Ovary (tissue), 9 donors: ENCODE measurements around the gene DIABLO. TPM values are rescaled to one million over a fixed set of nuclear protein-coding genes. Genes with fewer than 3 reads are reported as not detected.
"Not testable (repeated sequence)": the region's sequence is repeated elsewhere in the genome, so short reads cannot be mapped to it uniquely, and the experiment has no call there.

ENCODE experiments used
- DNase-seq, 5 donors: peaks; one replicate each; pipeline ENCODE4 v3.0.0-alpha.2; 2019 to 2020
- H3K27ac ChIP-seq, 2 donors: fragments of 200-600 bp; one replicate each; pipeline versions ENCODE4 v1.5.1 to v1.8.0; 2019 to 2022
- H3K27me3 ChIP-seq: fragments of 200-600 bp; one replicate; pipeline ENCODE4 v1.8.0; 2022
- H3K36me3 ChIP-seq: fragments of 200-600 bp; sonication (generic); one replicate; pipeline ENCODE4 v1.5.1; 2019
- H3K4me1 ChIP-seq: one replicate; pipeline ENCODE4 v1.8.1; 2013; ENCODE audit warnings: mild to moderate bottlenecking, moderate library complexity; ENCODE audit not compliant: insufficient read depth
- H3K4me3 ChIP-seq: fragments of 200-600 bp; sonication (generic); one replicate; pipeline ENCODE4 v1.5.1; 2017
- H3K9me3 ChIP-seq, 2 donors: fragments of 200-600 bp in 1 of 2; sonication (generic) in 1 of 2; one replicate each; pipeline versions ENCODE4 v1.5.1 to v1.8.1; 2013 to 2019; ENCODE audit warnings: mild to moderate bottlenecking in 1 of 2, moderate library complexity in 1 of 2
- CTCF ChIP-seq, 3 donors: fragments of 450-650 bp in 2 of 3; fragments of 200-600 bp in 1 of 3; IDR thresholded peaks; one replicate each; pipeline versions ENCODE4 v1.5.1 to v1.8.0; 2016 to 2022; ENCODE audit warnings: antibody characterized with exemption in 3 of 3, mild to moderate bottlenecking in 1 of 3
- EP300 ChIP-seq: sonication (generic); formaldehyde crosslinking; IDR thresholded peaks from one replicate; pipeline ENCODE4 v1.6.1; 2017; ENCODE audit warnings: antibody characterized with exemption
- POLR2A ChIP-seq: fragments of 450-650 bp; IDR thresholded peaks from one replicate; pipeline ENCODE4 v1.6.1; 2017; ENCODE audit warnings: antibody characterized with exemption, mild to moderate bottlenecking, moderate library complexity
- WGBS, 3 donors: extraction: QIAGEN DNeasy Blood & Tissue Kit in 1 of 3; methylation state at CpG; one replicate each; pipeline versions ENCODE4 v1.1.5 to v1.1.7; 2013 to 2017; 5-methylcytosine and 5-hydroxymethylcytosine counted together
- intact Hi-C, 4 donors: fragments of 100-400 bp; cut with DNase I; formaldehyde crosslinking; loops; one replicate each; pipeline versions ENCODE4 v1.11.0 to v1.15.1; 2022 to 2023
- polyA plus RNA-seq, 2 donors: library from polyadenylated mRNA; stranded (reverse); fragments of 200-250 nt in 1 of 2; fragments of 350-450 nt in 1 of 2; fragmentation: Illumina TruSeq in 1 of 2; extraction: RNeasy Lipid Tissue Mini Kit (QIAGEN cat#74804) in 1 of 2; gene quantifications; one replicate each; pipeline ENCODE4 v1.2.3, GENCODE V29; 2013 to 2014
- total RNA-seq, 7 donors: library from RNA; depleted of rRNA in 2 of 7; stranded (reverse); fragments of >200 nt in 2 of 7; fragmentation: NEBNext Ultra II Directional in 3 of 7; extraction: Animal tissue kit (Norgen Biotek cat#: 25700) in 3 of 7; gene quantifications; one replicate each; pipeline versions ENCODE4 v1.1.0 to v1.2.4, GENCODE V29; 2016 to 2023
- donor health status: DM: no; HTN: no; CAD: no; lungs with moderate emphysema.
- donor health status: DM: no; HTN: no; CAD: no.
- donor health status: Bipolar disorder and iron deficiency.
- donor health status: DM: yes; HTN: yes; CAD: no.
- donor health status: DM: no; HTN: no; CAD: no.
- donor health status: DM: yes; HTN: yes; CAD: no.

Gene DIABLO
- total and polyA plus RNA-seq, 9 donors = 35.9 to 92.1 (median 41.1) TPM

GRCh38 chr12:122185079-122185478 lies 40.8 kb downstream of the DIABLO start:
- H3K4me3 ChIP-seq = no peak overlapping the region
- 90 to 93% (median 93%) methylated on average over 7 of the region's 7 CpGs for WGBS, 3 donors
- TF ChIP-seq POLR2A = no peak
- no peak for TF ChIP-seq EP300
- no peak for TF ChIP-seq CTCF (IDR thresholded peaks at IDR 0.05)

GRCh38 chr12:122184517-122184916 lies 41.3 kb downstream of the DIABLO start:
- no peak overlapping the region for H3K27ac ChIP-seq
- H3K27me3 ChIP-seq = no peaks in the 10 kb centered on the region
- WGBS, 3 donors = 89 to 91% (median 90%) methylated on average over 18 of the region's 18 CpGs
- intact Hi-C loops = no loop called here
- H3K4me1 ChIP-seq = no peaks in the 10 kb centered on the region
- no peaks in the 10 kb centered on the region for H3K36me3 ChIP-seq
- no peak for TF ChIP-seq EP300
- no peak for TF ChIP-seq POLR2A
- no peak for TF ChIP-seq CTCF (IDR thresholded peaks at IDR 0.05)
- H3K4me3 ChIP-seq = no peak overlapping the region
- DNase-seq = no peak
- H3K9me3 ChIP-seq = no peaks in the 10 kb centered on the region

More at GRCh38 chr12:122185079-122185478, 40.8 kb downstream of the DIABLO start:
- Histone ChIP-seq H3K36me3 (no peaks in the 10 kb centered on the region), H3K27me3 (no peaks in the 10 kb centered on the region), H3K4me1 (no peaks in the 10 kb centered on the region), H3K27ac (no peak overlapping the region), H3K9me3 (no peaks in the 10 kb centered on the region)
- no peak for DNase-seq
- intact Hi-C loops = no loop called here

GRCh38 chr12:122183588-122183940 lies 42.3 kb downstream of the DIABLO start:
- WGBS, 3 donors = 62 to 72% (median 63%) methylated on average over 10 of the region's 10 CpGs
- H3K27ac ChIP-seq = no peak overlapping the region
- no peaks in the 10 kb centered on the region for H3K9me3 ChIP-seq
- DNase-seq = no peak
- H3K27me3 ChIP-seq = no peaks in the 10 kb centered on the region
- H3K4me1 ChIP-seq = no peaks in the 10 kb centered on the region
- TF ChIP-seq POLR2A (no peak), EP300 (no peak), CTCF (IDR thresholded peaks at IDR 0.05) (no peak)
- H3K4me3 ChIP-seq = peak overlapping the region; percentile 27
- H3K36me3 ChIP-seq = no peaks in the 10 kb centered on the region
- intact Hi-C loops = no loop called here

GRCh38 chr12:122182887-122183587 lies 42.8 kb downstream of the DIABLO start, which contains the start of gene LRRC43:
Gene LRRC43, plus strand, starts transcription at chr12:122183123. Its CDS starts 22 bp downstream, at chr12:122183145.
- Histone ChIP-seq H3K4me1 (no peaks in the 10 kb centered on the region), H3K9me3 (no peaks in the 10 kb centered on the region), H3K4me3 (peak within 1 kb of the TSS; percentile 27), H3K36me3 (no peaks in the 10 kb centered on the region), H3K27ac (no peak within 1 kb of the TSS), H3K27me3 (no peaks in the 10 kb centered on the region)
- 2% methylated on average over 26 to 63 of the region's 63 CpGs for WGBS, 3 donors
- DNase-seq = peak in 3 of 5 donors; percentile 29 to 62 (median 60)
- no peak for TF ChIP-seq EP300
- TF ChIP-seq POLR2A = no peak
- TF ChIP-seq CTCF (IDR thresholded peaks at IDR 0.05) = no peak
- intact Hi-C loops = no loop called here

GRCh38 chr12:122176473-122176872 lies 49.4 kb downstream of the DIABLO start:
- H3K36me3 ChIP-seq, H3K27me3 ChIP-seq, H3K4me1 ChIP-seq, H3K9me3 ChIP-seq, intact Hi-C loops, DNase-seq, H3K27ac ChIP-seq, H3K4me3 ChIP-seq: not testable (repeated sequence)
- whole genome bisulfite sequencing, 3 donors = 72 to 77% (median 72%) methylated on average over 4 of the region's 4 CpGs
